Thyroid gland (tissue), 4 donors: Measurements from ENCODE around the gene MESP2.

ENCODE experiments used
- CTCF ChIP-seq, 6 experiments: fragments of 200-600 bp in 3 of 6; fragments of 450-650 bp in 3 of 6; sonication (generic) in 3 of 6; IDR thresholded peaks; one replicate each; pipeline ENCODE4 v1.5.1; 2016 to 2019; ENCODE audit warnings: antibody characterized with exemption in 6 of 6, mild to moderate bottlenecking in 2 of 6, inconsistent platforms in 1 of 6, moderate library complexity in 1 of 6
- POLR2A ChIP-seq, 2 donors: fragments of 450-650 bp; IDR thresholded peaks; one replicate each; pipeline ENCODE4 v1.6.1; 2017; ENCODE audit warnings: antibody characterized with exemption in 2 of 2, mild to moderate bottlenecking in 2 of 2, moderate library complexity in 1 of 2

GRCh38 chr15:89743594-89743993 lies 32.5 kb upstream of the MESP2 start:
- no peak for TF ChIP-seq CTCF (IDR thresholded peaks at IDR 0.05)
- TF ChIP-seq POLR2A (IDR thresholded peaks at IDR 0.05): no peak
